Measurements from ENCODE around the gene WDR93. TPM values are rescaled to one million over a fixed set of nuclear protein-coding genes. Genes with fewer than 3 reads are reported as not detected.
A peak's percentile ranks its signal among the peaks of the same experiment; 100 is the strongest.

Gene WDR93
- total RNA-seq, 1 experiment from 2014 or later = not detected

DNA sequence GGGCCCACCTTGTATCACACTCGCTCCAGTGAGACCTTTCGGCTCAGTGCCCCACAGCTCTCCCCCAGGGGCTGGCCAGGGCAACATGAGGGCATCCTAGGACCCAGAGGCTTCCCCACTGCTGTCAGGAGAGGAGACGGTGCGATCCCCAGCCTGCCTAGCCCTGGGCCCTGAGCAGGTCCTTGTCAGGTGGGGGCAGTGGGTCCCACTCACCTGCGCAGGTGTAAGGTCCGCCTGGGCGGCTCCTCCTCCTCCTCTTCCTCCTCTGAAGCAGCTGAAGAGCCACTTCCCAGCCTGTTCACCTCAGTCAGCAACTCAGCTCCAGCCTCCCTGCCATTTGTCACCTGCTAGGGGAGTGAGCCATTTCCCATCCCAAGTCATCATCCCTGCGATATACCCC, 44.9 kb upstream of the WDR93 start:
- no peak for TF ChIP-seq EZH2 (IDR thresholded peaks at IDR 0.05; ENCODE audit: borderline replicate concordance, low read depth, low read length, poor library complexity, severe bottlenecking)
- TF ChIP-seq, protein P1, sequence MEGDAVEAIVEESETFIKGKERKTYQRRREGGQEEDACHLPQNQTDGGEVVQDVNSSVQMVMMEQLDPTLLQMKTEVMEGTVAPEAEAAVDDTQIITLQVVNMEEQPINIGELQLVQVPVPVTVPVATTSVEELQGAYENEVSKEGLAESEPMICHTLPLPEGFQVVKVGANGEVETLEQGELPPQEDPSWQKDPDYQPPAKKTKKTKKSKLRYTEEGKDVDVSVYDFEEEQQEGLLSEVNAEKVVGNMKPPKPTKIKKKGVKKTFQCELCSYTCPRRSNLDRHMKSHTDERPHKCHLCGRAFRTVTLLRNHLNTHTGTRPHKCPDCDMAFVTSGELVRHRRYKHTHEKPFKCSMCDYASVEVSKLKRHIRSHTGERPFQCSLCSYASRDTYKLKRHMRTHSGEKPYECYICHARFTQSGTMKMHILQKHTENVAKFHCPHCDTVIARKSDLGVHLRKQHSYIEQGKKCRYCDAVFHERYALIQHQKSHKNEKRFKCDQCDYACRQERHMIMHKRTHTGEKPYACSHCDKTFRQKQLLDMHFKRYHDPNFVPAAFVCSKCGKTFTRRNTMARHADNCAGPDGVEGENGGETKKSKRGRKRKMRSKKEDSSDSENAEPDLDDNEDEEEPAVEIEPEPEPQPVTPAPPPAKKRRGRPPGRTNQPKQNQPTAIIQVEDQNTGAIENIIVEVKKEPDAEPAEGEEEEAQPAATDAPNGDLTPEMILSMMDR (conservative IDR thresholded peaks at IDR 0.05; ENCODE audit: low read depth, low read length) = no peak
- Histone ChIP-seq H3K36me3 (ENCODE audit: insufficient read depth, low read length, poor library complexity, severe bottlenecking) (no peaks in the 10 kb centered on the region), H3K9me3 (ENCODE audit: low read depth, low read length, poor library complexity, severe bottlenecking) (no peaks in the 10 kb centered on the region), H3K27me3 (replicated peaks; ENCODE audit: insufficient read depth, low read depth, low read length, poor library complexity) (no peaks in the 10 kb centered on the region), H3K4me3 (ENCODE audit: low read depth, low read length, poor library complexity, severe bottlenecking) (no peak overlapping the region), H3K4me1 (ENCODE audit: insufficient read depth, low read length, poor library complexity, severe bottlenecking) (no peaks in the 10 kb centered on the region), H3K27ac (ENCODE audit: low read depth, low read length, poor library complexity, severe bottlenecking) (no peak overlapping the region)
- no peak for DNase-seq (ENCODE audit: low spot score)
- CTCF ChIA-PET = interaction anchor here (0.6 kb wide), 2 partner anchors 233 to 499 kb away, joined by 4 to 5 read pairs; no protein-coding TSS in a partner anchor
- intact Hi-C loops (cut with micrococcal nuclease; ENCODE audit: unreplicated experiment) = no loop called here
- POLR2A ChIA-PET (ENCODE audit: low non-redundant PET) = no interaction called here
- BruUV-seq (replicated peaks) = no TSS peak

DNA sequence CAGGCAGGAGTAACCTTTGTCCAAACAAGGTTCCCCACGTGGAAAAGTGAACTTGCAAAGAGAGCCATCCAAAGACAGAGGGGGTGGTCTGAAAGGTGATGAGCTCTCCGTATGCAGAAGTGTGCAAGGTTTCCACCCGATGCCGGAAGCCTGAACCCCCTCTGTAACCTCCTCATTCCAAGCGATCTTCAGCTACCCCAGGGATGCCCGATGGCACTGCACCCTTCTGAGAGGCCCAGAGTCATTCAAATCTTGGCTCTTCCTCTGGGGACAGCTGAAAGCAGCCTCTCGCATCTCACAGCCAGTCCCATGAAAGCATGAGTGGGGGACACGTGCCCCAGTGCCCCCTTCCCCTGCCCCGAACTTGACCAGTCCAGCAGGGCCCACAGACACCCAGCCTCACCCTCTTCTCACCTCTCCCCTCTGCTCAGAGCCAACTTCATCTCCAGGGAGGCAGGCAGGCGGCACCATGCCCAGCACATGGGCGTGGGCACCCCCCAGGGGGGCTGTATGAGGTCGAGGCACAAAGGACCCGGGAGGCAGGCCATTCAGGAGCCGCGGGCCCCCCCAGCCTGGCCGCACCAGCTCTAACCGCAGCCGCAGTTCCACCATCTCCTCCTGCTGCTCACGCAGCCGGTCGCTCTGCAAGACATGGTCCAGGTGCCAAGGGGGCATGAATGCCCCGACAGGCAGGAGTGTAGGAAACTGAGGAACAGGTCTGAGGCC, 44.0 kb upstream of the WDR93 start:
- Histone ChIP-seq H3K27me3 (replicated peaks; ENCODE audit: insufficient read depth, low read depth, low read length, poor library complexity) (no peaks in the 10 kb centered on the region), H3K4me3 (ENCODE audit: low read depth, low read length, poor library complexity, severe bottlenecking) (no peak overlapping the region), H3K4me1 (ENCODE audit: insufficient read depth, low read length, poor library complexity, severe bottlenecking) (no peaks in the 10 kb centered on the region), H3K36me3 (ENCODE audit: insufficient read depth, low read length, poor library complexity, severe bottlenecking) (no peaks in the 10 kb centered on the region), H3K9me3 (ENCODE audit: low read depth, low read length, poor library complexity, severe bottlenecking) (no peaks in the 10 kb centered on the region), H3K27ac (ENCODE audit: low read depth, low read length, poor library complexity, severe bottlenecking) (no peak overlapping the region)
- no peak for DNase-seq (ENCODE audit: low spot score)
- intact Hi-C loops (cut with micrococcal nuclease; ENCODE audit: unreplicated experiment) = no loop called here
- TF ChIP-seq, protein P1 (conservative IDR thresholded peaks at IDR 0.05; ENCODE audit: low read depth, low read length) = no peak
- TF ChIP-seq EZH2 (IDR thresholded peaks at IDR 0.05; ENCODE audit: borderline replicate concordance, low read depth, low read length, poor library complexity, severe bottlenecking) = no peak
- ChIA-PET POLR2A (ENCODE audit: low non-redundant PET) (no interaction called here), CTCF (no interaction called here)
- BruUV-seq (replicated peaks) = no TSS peak

DNA sequence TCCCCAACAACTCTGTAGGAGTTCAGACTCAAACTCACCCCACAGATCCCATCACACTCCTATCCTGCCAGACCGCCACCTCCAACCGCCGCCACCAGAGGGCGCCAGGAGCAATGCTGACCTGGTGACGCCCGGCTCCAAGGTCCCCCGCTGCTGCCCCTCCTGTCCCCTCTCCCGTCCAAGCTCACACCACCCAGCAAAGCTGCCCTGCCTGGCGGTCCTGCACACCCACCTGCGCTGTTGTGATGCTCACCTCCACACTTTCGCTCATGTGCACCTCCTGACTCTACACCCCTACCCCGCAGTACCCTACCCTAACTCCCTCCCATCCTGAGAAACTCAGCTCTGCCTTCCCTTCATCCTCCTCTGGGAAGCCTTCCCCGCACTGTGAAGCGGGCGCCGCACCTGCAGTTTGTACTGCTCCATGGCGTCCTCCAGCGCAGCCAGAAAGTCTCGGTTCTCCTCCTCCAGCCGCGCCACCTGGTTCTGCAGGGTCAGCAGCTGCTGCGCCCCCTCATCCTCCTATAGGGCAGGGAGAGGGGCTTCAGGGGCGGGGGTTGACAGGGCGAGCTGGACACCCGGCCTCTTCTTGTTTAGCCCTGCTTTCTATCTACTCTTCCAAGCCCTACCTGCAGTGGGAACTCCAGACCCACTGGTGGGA, 43.3 kb upstream of the WDR93 start:
- DNase-seq (ENCODE audit: low spot score) = peak; percentile 67
- TF ChIP-seq, protein P1 (conservative IDR thresholded peaks at IDR 0.05; ENCODE audit: low read depth, low read length) = peak; percentile 99
- TF ChIP-seq EZH2 (IDR thresholded peaks at IDR 0.05; ENCODE audit: borderline replicate concordance, low read depth, low read length, poor library complexity, severe bottlenecking) = no peak
- H3K27me3 ChIP-seq (replicated peaks; ENCODE audit: insufficient read depth, low read depth, low read length, poor library complexity) = no peaks in the 10 kb centered on the region
- BruUV-seq (replicated peaks) = no TSS peak
- H3K36me3 ChIP-seq (ENCODE audit: insufficient read depth, low read length, poor library complexity, severe bottlenecking) = no peaks in the 10 kb centered on the region
- intact Hi-C loops (cut with micrococcal nuclease; ENCODE audit: unreplicated experiment) = no loop called here
- H3K9me3 ChIP-seq (ENCODE audit: low read depth, low read length, poor library complexity, severe bottlenecking) = no peaks in the 10 kb centered on the region
- POLR2A ChIA-PET (ENCODE audit: low non-redundant PET) = no interaction called here
- no peak overlapping the region for H3K4me3 ChIP-seq (ENCODE audit: low read depth, low read length, poor library complexity, severe bottlenecking)
- CTCF ChIA-PET = no interaction called here
- no peak overlapping the region for H3K27ac ChIP-seq (ENCODE audit: low read depth, low read length, poor library complexity, severe bottlenecking)
- H3K4me1 ChIP-seq (ENCODE audit: insufficient read depth, low read length, poor library complexity, severe bottlenecking) = no peaks in the 10 kb centered on the region
